Liver (tissue), 10 donors: Measurements from ENCODE around the gene SCAMP1. TPM values are rescaled to one million over a fixed set of nuclear protein-coding genes. Genes with fewer than 3 reads are reported as not detected.
A peak's percentile ranks its signal among the peaks of the same experiment; 100 is the strongest.

Experiments used
- DNase-seq: peaks from one replicate; pipeline ENCODE4 v3.0.0-alpha.2; 2017; ENCODE audit warnings: low spot score
- H3K27ac ChIP-seq, 2 donors: one replicate each; pipeline ENCODE4 v1.7.0; 2013; ENCODE audit warnings: inconsistent platforms in 2 of 2, low read length in 2 of 2, control low read depth in 1 of 2, low read depth in 1 of 2, mild to moderate bottlenecking in 1 of 2
- H3K27me3 ChIP-seq, 4 donors: one replicate each; pipeline versions ENCODE4 v1.6.1 to v1.7.0; 2013; ENCODE audit warnings: low read length in 3 of 4, inconsistent platforms in 1 of 4, mild to moderate bottlenecking in 1 of 4, moderate library complexity in 1 of 4; ENCODE audit not compliant: control insufficient read depth in 4 of 4, insufficient read depth in 4 of 4
- H3K36me3 ChIP-seq, 4 donors: one replicate each; pipeline versions ENCODE4 v1.6.1 to v1.7.0; 2013; ENCODE audit warnings: low read length in 3 of 4, mild to moderate bottlenecking in 3 of 4, low read depth in 1 of 4, moderate library complexity in 1 of 4; ENCODE audit not compliant: control insufficient read depth in 4 of 4, insufficient read depth in 3 of 4
- H3K4me1 ChIP-seq, 4 donors: one replicate each; pipeline versions ENCODE4 v1.6.1 to v1.7.0; 2013; ENCODE audit warnings: low read length in 3 of 4, mild to moderate bottlenecking in 3 of 4, moderate library complexity in 1 of 4; ENCODE audit not compliant: control insufficient read depth in 4 of 4, insufficient read depth in 4 of 4
- H3K4me3 ChIP-seq, 3 donors: one replicate each; pipeline versions ENCODE4 v1.6.1 to v1.7.0; 2013; ENCODE audit warnings: low read length in 3 of 3, control low read depth in 1 of 3, low read depth in 1 of 3, mild to moderate bottlenecking in 1 of 3
- H3K9ac ChIP-seq, 2 donors: one replicate each; pipeline ENCODE4 v1.7.0; 2013; ENCODE audit warnings: low read length in 2 of 2, mild to moderate bottlenecking in 2 of 2, moderate library complexity in 2 of 2, control low read depth in 1 of 2, low read depth in 1 of 2
- H3K9me3 ChIP-seq, 4 donors: one replicate each; pipeline versions ENCODE4 v1.6.1 to v1.7.0; 2013; ENCODE audit warnings: low read length in 3 of 4; ENCODE audit not compliant: control insufficient read depth in 4 of 4
- ATF3 ChIP-seq: IDR thresholded peaks from 2 replicates; pipeline ENCODE4 v1.6.1; 2016; ENCODE audit warnings: antibody characterized with exemption
- CTCF ChIP-seq: fragments of 150-350 bp; IDR thresholded peaks from 2 replicates; pipeline ENCODE4 v1.5.1; 2017; ENCODE audit warnings: improper control_type of control experiment, low read depth, low read length; ENCODE audit not compliant: missing input control
- EGR1 ChIP-seq, 2 donors: IDR thresholded peaks; 2 replicates each; pipeline ENCODE4 v1.6.1; 2016 to 2018; ENCODE audit warnings: antibody characterized with exemption in 2 of 2, low read depth in 2 of 2
- GABPA ChIP-seq, 2 donors: IDR thresholded peaks in 1 of 2; conservative IDR thresholded peaks in 1 of 2; 2 replicates each; pipeline ENCODE4 v1.6.1; 2016; ENCODE audit warnings: antibody characterized with exemption in 2 of 2, mild to moderate bottlenecking in 1 of 2, moderate library complexity in 1 of 2
- HNF4A ChIP-seq, 2 donors: conservative IDR thresholded peaks; 2 replicates each; pipeline ENCODE4 v1.6.1; 2016; ENCODE audit warnings: antibody characterized with exemption in 2 of 2, mild to moderate bottlenecking in 2 of 2
- JUND ChIP-seq, 2 donors: IDR thresholded peaks; 2 replicates each; pipeline ENCODE4 v1.6.1; 2016; ENCODE audit warnings: antibody characterized with exemption in 2 of 2
- MAX ChIP-seq: IDR thresholded peaks from 2 replicates; pipeline ENCODE4 v1.6.1; 2016; ENCODE audit warnings: antibody characterized with exemption
- SP1 ChIP-seq: IDR thresholded peaks from 2 replicates; pipeline ENCODE4 v1.6.1; 2018; ENCODE audit warnings: antibody characterized with exemption, mild to moderate bottlenecking
- ZBTB33 ChIP-seq: IDR thresholded peaks from 2 replicates; pipeline ENCODE4 v1.6.1; 2016; ENCODE audit warnings: antibody characterized with exemption
- WGBS: extraction: QIAGEN DNeasy Blood & Tissue Kit; methylation state at CpG from one replicate; pipeline ENCODE4 v1.1.7; 2013; 5-methylcytosine and 5-hydroxymethylcytosine counted together
- polyA plus RNA-seq, 2 donors: library from polyadenylated mRNA; stranded (reverse) in 1 of 2; unstranded in 1 of 2; fragments of 200-250 nt in 1 of 2; fragments of >200 nt in 1 of 2; fragmentation: Nextera tagmentation in 1 of 2; extraction: Ambion mirVana in 1 of 2; gene quantifications; one replicate each; pipeline versions ENCODE4 v1.2.1 to v1.2.3, GENCODE V29; 2013 to 2015
- small RNA-seq: library from RNA; depleted of rRNA; stranded (forward); fragments of <200 nt; gene quantifications from one replicate; pipeline ENCODE3, GENCODE V24; 2014
- total RNA-seq, 2 donors: library from RNA; depleted of rRNA; stranded (reverse); fragments of >200 nt; gene quantifications; one replicate each; pipeline ENCODE4 v1.2.3, GENCODE V29; 2014
- donor health status: healthy.
- donor health status: healthy.
- donor health status: healthy.
- donor health status: healthy.
- donor health status: healthy.

SCAMP1 gene
- total and polyA plus RNA-seq, 4 donors, result 5.9 to 15.0 (median 9.0) TPM

- whole genome bisulfite sequencing, result 93% methylated on average over 3 of the region's 3 CpGs
- H3K9ac ChIP-seq, result no peak overlapping the region
These were observed 167.5 kb downstream of the SCAMP1 start for GRCh38 chr5:78527925-78528324.

More at GRCh38 chr5:78527925-78528324, 167.5 kb downstream of the SCAMP1 start:
- no peaks in the 10 kb centered on the region for H3K4me1 ChIP-seq
- H3K27me3 ChIP-seq, result peaks cover 0 to 2% (median 0%) of the 10 kb centered on the region in 4 donors
- H3K27ac ChIP-seq, result peak overlapping the region; percentile 51 to 68
- no peak overlapping the region for H3K4me3 ChIP-seq
- no peaks in the 10 kb centered on the region for H3K9me3 ChIP-seq
- TF ChIP-seq JUND (IDR thresholded peaks at IDR 0.05), result no peak
- no peak for TF ChIP-seq MAX
- no peak for TF ChIP-seq ATF3
- TF ChIP-seq CTCF, result no peak
- TF ChIP-seq HNF4A (conservative IDR thresholded peaks at IDR 0.05), result no peak
- TF ChIP-seq SP1, result no peak
- no peak for TF ChIP-seq EGR1 (IDR thresholded peaks at IDR 0.05; ENCODE audit: low read depth in 2 of 2)
- TF ChIP-seq GABPA (IDR thresholded peaks at IDR 0.05 in 1 of 2, conservative IDR thresholded peaks at IDR 0.05 in 1 of 2), result no peak
- TF ChIP-seq ZBTB33, result no peak
- no peak for DNase-seq
- no peaks in the 10 kb centered on the region for H3K36me3 ChIP-seq

Small RNA genes within 50 kb of the gene (small RNA-seq; reads per million reads assigned to genes)
- gene RF00019 (not detected), gene RNU6-183P (not detected)

Other genes starting within 250 kb of the SCAMP1 start
- gene AP3B1, start 65.9 kb upstream of the SCAMP1 start, total RNA-seq, result 10 to 100 TPM; 18.9 to 23.1 TPM
- 1 to 10 TPM; 8.2 to 9.9 TPM for gene AP3B1, start 65.9 kb upstream of the SCAMP1 start, polyA plus RNA-seq